HG02970 (cell line): ENCODE measurements around the gene INTS7.
A peak's percentile ranks its signal among the peaks of the same experiment; 100 is the strongest.

ENCODE experiments used
- ATAC-seq: cut with Tn5 transposase; IDR thresholded peaks from one replicate; pipeline ENCODE4 v1.9.1; 2021; ENCODE audit warnings: mild to moderate bottlenecking, moderate library complexity, moderate number of reproducible peaks; ENCODE audit not compliant: unreplicated experiment, low FRiP score

The INTS7 gene, protein sequence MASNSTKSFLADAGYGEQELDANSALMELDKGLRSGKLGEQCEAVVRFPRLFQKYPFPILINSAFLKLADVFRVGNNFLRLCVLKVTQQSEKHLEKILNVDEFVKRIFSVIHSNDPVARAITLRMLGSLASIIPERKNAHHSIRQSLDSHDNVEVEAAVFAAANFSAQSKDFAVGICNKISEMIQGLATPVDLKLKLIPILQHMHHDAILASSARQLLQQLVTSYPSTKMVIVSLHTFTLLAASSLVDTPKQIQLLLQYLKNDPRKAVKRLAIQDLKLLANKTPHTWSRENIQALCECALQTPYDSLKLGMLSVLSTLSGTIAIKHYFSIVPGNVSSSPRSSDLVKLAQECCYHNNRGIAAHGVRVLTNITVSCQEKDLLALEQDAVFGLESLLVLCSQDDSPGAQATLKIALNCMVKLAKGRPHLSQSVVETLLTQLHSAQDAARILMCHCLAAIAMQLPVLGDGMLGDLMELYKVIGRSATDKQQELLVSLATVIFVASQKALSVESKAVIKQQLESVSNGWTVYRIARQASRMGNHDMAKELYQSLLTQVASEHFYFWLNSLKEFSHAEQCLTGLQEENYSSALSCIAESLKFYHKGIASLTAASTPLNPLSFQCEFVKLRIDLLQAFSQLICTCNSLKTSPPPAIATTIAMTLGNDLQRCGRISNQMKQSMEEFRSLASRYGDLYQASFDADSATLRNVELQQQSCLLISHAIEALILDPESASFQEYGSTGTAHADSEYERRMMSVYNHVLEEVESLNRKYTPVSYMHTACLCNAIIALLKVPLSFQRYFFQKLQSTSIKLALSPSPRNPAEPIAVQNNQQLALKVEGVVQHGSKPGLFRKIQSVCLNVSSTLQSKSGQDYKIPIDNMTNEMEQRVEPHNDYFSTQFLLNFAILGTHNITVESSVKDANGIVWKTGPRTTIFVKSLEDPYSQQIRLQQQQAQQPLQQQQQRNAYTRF

DNA sequence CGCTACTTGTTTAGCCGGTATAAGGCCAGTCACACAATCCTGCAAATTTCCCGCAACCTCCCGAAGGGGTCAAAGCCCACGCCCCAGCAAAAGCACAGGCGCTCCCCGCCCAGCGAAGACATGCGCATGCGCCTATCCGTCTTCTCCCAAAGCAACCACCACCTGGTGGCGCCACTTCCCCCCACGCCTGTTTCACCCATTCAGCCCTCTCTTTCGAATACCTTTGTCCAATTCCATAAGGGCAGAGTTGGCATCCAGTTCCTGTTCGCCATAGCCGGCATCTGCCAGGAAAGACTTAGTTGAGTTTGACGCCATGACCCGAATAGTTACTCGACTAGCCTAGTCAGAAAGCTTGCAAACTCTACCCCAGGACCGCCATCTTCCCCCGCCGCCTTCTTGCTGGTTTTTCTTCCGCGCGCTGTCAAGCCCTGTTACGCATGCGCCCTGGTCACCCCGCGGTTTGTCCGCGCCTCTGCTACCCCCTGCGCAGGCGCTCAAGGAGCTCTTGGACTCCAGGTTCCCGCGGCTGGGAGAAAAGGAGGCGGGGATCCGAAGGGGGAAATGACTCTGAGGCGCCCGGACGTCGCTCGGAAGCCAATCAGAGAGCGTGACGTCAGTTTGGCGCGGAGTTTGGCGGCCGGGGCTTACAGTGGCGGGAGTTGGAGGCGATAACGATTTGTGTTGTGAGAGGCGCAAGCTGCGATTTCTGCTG is at the start of gene INTS7, which contains the start of gene DTL:
Gene INTS7, minus strand, starts transcription at position 435 of the 712 bp plus-strand sequence. Its CDS starts 120 bp downstream, at position 315.
Gene DTL, plus strand, starts transcription at position 626 of the 712 bp plus-strand sequence. CDS start 143 bp downstream, outside the sequence.
- peak; percentile 79 for ATAC-seq

DNA sequence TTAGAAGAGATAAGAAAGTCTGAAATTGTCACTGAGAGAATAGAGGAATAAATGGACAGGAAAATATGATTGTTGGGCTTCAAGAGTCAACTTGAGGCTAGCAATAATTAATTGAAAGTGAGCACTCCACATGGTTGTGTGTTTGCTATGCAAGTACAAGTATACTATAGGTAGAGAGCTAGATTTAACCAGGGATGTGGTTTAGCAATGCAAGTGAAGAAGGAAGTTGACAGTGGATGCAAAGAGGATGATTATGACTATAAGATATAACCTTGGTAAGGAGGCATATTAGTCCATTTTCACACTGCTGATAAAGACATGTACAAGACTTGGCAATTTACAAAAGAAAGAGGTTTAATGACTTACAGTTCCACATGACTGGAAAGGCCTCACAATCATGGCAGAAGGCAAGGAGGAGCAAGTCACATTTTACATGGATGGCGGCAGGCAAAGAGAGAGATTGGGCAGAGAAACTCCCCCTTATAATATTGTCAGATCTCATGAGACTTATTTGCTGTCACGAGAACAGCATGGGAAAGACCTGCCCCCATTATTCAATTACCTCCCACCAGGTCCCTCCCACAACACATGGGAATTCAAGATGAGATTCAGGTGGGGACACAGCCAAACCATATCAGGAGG is 47.5 kb upstream of the INTS7 start:
- no peak for ATAC-seq

DNA sequence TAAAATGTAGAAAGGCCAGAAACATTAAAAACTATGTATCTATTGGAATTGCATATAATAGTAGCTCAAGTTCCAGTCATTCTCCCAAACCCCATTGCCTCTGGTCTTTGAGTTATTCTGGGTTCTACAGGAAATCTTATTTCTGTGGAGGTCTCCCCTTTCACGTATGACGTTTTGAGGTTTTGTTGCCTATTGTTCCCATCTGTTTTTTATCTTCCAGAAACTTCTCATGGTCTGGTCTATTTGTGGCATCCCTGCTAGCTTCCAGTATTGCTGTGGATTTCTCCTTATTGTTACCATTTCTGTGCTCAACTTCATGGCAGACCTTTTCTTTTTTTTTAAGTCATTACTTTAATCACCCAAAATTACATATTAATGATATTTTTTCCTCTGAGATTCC is 43.5 kb upstream of the INTS7 start:
- ATAC-seq, result no peak

DNA sequence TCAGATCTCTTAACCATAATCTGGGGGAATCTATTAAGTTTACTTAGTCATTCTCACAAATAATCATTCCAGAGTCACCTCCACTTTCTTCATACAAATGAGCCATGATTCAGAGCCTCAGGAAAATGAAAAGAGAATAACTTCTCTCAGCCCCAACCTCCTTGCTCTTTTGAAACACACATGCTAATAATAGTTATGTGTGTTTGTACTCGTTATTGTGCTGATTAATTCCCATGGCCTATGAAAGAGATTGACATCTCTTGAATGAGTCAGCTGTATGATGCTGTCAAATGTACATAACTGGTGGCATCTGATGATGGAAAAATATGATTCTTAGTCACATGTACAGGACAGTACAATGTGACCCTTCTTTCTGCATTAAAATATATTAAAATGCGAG is 41.7 kb upstream of the INTS7 start:
- no peak for ATAC-seq

DNA sequence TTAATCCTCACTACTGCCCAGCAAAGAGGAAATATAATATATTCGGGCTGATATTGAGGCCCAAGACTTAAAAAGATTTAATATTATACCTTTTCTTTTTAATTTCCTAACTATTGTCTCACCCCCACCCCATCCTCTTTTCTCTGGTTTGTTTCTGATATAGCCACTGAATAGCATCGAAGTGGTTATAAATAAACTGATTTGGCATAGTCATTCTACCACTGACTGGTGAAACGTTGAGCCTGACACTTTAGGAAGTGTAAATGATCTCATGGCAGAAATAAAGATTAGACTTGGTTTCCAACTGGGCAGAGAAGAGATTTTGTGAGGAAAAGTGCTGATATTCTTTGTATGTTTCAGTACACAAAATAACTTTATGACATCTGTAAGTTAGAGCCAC is 39.5 kb upstream of the INTS7 start:
- ATAC-seq, result no peak

DNA sequence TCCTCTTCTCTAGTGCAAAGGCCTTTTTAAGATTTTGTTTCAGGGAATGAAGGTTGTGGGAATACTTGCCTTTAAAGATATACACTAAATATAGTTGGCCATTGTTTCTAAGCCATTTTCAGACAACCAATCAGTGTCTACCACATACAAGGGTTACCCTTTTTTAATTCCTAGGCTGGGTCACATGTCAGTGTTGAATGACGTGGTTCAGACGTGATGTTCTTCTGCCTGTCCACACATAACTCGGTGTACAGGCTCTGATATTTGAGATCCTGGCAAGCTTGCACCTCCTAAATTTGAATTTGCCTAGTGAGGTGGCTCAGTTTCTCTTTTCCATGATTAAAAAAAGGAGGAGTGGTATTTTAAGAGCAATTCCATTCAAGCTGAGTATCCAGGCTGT is 39.0 kb upstream of the INTS7 start:
- no peak for ATAC-seq

DNA sequence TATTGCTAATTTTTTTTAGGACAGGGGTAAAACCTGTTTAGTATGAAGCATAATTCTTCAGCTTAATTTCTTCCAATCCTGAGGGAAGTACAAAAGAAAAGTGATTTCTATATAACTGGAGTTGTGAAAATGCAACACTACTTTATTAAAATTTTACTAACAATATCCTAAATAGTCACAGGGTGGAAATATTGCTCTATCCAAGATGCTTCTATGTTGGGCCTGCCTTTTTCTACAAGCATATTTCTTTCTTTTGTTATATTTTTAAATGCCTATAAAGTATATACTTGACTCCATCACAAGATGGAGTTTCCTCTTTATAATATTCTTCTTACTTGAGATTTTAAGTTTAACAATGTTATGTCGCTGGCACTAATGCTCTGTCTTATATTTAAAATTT is 38.1 kb upstream of the INTS7 start:
- ATAC-seq, result no peak

DNA sequence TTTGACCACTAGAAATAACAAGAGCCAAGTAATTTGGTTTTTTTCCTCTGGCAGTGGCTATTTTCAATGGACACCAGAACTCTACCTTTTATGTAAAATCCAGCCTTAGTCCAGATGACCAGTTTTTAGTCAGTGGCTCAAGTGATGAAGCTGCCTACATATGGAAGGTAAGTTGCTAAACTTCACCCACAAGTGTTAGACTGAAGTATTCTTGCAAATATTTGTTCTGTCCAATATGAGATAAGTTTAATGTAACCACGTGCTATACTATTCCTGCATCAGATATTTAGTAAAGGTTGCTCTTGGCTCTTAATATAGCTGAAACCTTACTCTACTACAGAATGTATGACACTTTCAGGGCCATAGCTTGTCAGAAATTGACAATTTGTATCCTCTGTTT is 36.7 kb upstream of the INTS7 start:
- no peak for ATAC-seq

DNA sequence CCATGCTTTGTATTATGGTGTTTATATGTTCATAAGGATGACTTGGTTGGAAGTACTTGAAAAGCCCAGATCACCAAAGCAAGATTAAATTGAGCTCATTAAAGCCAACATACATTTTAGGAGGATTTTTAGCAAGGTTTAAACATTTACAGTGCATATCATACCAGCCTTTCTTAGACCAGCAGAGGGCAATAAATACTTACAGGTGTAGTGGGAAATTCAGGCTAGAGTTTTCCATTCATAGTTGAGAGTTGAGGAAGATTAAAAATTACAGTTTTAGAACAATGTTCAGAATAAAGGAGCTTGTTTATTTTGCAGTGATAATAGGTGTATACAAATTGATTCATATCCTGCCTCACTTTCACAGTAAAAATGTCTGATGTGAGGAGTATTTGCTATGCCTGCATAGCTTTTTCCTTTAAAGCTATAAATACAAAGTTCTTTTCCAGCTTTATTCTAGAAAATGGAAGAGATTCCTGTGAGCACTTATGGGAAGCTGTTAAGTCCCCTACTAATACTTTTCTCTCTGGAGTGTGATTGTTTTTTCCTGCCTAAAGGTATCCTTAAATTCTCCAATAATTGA is 35.5 kb upstream of the INTS7 start:
- ATAC-seq, result no peak

DNA sequence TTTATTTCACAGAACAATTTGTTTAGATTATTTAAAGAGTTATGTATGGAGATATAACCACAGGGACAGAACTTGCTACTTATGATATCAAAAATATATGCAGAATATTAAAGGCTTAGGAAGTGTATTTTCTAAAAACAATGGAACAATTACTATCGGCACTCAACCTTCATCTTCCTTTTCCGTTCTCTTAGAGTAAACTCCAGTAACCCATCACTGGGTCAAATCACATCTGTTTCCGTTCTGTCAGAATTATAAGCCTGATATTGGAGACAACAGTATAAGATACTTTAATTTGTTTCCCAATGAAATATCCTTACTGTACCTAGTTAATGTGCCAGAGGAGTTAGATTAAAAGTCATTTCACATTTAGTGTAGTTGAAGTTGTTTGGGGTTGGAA is 32.4 kb upstream of the INTS7 start:
- no peak for ATAC-seq

DNA sequence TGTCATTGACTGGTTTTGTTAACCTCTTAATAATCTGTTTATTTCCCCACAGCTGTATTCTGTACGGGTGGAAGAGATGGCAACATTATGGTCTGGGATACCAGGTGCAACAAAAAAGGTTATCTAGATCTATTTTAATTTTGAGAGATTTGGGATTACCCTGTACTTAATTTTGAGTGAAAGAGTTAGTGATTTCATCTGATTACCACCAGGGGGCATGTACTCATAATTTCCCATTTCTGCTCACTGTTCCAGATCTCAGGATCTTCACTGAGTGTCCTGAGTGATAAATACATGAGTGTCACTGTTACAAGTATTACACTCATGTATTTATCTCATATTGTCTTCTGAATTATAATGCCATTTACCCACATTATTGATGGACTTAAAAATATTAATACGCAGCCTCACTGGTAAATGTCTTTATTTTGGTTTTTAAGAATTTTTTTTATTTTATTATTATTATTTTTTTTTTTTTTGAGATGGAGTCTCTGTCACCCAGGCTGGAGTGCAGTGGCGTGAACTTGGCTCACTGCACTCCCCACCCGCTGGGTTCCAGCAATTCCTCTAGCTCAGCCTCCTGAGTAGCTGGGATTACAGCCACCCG is 27.6 kb upstream of the INTS7 start:
- no peak for ATAC-seq

DNA sequence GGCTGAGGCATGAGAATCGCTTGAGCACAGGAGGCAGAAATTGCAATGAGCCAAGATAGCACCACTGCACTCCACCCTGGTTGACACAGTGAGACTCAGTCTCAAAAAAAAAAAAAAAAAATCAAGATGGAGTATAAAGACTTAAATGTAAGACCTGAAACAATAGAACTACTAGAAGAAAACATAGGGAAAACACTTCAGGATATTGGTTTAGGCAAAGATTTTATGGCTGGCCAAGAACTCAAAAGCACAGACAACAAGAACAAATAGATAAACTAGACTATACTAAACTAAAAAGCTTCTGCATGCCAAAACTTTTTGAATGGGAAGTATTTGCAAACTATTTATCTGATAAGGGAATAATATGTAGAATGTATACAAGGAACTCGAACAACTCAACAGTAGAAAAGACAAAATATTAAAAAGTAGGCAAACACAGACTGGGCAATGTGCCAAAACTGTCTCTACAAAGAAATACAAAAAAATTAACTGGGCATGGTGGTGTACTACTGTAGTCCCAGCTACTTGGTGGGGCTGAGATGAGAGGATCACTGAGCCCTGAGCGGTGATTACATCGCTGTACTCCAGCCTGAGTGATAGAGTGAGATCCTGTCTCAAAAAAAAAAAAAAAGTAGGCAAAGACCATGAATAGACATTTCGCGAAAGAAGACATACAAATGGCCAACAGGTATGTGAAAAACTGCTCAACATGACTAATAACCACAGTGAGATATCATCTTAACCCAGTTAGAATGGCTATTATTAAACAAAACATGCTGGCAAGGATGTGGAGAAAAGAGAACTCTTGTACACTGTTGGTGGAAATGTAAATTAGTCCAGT is 25.5 kb upstream of the INTS7 start:
- no peak for ATAC-seq

DNA sequence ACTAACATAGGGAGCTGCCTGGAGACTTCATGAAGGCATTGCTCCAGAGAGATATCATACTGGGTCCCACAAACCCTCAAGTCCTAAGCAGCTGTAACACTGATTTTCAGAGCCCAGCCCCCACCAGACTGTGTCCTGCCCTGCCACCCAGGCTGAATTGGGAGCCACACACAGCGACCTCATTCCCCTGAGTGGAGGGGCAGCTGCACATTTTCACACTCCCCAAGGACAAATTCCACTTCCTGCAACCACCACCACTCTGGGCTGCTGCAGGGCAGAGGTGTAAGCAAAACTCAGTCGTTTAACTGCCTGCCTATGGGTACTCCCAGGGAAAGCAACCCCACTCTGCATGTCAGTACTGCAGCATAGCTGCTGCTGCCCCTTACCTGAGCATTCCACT is 20.0 kb upstream of the INTS7 start:
- no peak for ATAC-seq

DNA sequence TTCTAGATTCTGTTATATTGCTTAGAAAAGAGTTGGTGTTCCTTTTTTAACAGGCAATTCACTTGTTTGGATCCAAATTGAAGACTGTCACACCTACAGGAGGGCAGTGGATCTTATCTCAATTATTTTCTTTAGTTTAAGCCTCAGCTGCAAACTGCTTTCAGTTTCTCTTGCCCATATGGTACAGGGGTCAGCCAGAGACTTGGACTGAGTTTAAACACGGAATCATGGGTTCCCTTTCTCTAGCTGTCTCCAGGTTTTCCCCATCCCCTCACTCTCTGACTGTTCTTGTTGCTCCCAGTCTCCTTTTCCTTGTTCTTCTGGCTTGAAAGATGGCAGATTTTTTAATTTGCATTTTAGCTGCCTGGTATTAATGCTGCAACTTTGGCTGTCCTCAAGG is 18.6 kb upstream of the INTS7 start:
- ATAC-seq, result no peak

DNA sequence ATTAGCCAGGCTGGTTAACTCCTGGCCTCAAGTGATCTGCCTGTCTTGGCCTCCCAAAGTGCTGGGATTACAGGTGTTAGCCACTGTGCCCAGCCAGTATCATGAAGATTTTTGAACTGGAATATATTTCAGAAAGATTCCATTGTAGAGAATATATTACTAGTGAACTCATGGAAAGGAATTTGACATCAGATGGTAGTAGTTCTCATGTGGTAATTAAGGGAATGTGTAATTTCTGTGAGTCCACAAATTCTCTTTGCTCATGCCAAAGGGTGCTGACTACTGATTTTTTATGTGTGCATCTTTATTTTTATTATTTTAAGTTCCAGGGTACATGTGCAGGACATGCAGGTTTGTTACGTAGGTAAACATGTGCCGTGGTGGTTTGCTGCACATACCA is 10.6 kb upstream of the INTS7 start:
- no peak for ATAC-seq

DNA sequence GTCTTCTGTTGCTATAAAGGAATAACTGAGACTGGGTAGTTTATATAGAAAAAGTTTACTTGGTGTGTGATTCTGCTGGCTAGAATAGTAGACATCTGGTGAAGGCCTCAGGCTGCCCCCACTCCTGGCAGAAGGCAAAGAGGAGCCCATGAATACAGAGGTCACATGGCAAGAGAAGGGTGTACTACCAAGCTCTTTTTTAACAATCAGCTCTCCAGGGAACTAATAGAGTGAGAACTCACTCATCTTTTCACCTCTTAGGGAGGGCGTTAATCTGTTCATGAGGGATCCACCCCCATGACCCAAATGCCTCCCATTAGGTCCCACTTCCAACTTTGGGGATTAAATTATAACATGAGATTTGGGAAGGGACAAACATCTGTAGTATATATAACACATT is 9.5 kb upstream of the INTS7 start:
- ATAC-seq, result no peak

DNA sequence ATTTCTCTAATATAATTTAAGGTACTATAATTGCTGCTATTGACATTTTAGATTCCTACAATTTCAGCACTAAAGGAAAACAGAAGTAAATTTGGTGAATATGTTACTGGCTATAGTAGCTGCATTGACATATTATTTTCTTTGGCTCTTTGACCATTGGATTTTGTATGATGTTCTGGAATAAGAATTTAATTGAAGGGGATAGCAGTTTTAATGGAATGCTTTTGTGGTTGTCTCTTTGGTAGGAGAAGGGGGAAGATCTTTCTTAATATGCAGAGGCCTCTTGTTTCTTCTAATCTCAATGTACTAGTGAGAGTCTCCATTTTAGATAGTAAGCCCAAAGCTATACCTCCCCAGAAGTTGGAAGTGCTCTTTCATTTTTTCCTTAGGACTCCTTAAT is 7.1 kb upstream of the INTS7 start:
- ATAC-seq, result no peak

DNA sequence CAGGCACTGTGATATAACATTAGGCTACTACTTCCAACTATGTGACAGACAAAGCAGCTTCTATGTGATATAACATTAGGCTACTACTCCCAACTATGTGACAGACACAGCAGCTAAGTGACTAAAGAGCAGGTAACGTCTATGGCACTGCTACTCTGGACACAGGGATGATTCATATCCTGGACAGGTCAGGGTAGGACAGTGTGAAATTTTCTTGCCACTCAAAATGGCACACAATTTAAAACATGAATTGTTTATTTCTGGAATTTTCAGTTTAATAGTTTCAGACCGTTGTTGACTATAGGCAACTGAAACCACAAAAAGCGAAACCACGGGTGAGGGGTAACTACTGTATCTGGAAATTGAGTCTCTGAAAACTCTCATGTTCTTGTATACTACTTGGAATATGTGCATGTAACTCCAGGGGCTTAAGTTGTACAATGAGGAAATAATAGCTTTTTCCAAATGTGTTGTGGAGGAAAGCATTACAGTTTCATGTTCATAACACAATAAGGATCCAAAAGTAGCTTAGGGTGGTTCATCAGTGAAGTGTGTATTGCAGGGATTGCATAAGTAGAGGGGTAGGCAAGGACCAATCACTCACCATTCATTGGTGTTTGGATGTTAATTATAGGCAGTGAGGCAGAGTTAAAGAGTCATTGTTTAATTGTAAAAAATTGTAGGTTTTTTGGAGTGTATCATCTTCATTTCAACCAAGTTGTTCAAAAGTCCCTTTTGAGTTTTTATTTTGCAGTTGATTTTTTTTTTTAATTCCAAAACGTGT is 5.5 kb upstream of the INTS7 start:
- ATAC-seq, result no peak
